HG03139 (cell line): Measurements from ENCODE around the gene ERFE.

Experiments used
- ATAC-seq: cut with Tn5 transposase; IDR thresholded peaks from one replicate; pipeline ENCODE4 v1.9.1; 2021; ENCODE audit not compliant: unreplicated experiment

The ERFE gene

GRCh38 chr2:238203973-238204683, 45.4 kb downstream of the ERFE start:
- ATAC-seq: no peak

- no peak for ATAC-seq
Measured at GRCh38 chr2:238207006-238207405, 48.2 kb downstream of the ERFE start.

GRCh38 chr2:238216651-238217184, 57.9 kb downstream of the ERFE start:
- ATAC-seq: no peak
